ENCODE results near the gene IGF1R.

- TF ChIP-seq, protein P1, sequence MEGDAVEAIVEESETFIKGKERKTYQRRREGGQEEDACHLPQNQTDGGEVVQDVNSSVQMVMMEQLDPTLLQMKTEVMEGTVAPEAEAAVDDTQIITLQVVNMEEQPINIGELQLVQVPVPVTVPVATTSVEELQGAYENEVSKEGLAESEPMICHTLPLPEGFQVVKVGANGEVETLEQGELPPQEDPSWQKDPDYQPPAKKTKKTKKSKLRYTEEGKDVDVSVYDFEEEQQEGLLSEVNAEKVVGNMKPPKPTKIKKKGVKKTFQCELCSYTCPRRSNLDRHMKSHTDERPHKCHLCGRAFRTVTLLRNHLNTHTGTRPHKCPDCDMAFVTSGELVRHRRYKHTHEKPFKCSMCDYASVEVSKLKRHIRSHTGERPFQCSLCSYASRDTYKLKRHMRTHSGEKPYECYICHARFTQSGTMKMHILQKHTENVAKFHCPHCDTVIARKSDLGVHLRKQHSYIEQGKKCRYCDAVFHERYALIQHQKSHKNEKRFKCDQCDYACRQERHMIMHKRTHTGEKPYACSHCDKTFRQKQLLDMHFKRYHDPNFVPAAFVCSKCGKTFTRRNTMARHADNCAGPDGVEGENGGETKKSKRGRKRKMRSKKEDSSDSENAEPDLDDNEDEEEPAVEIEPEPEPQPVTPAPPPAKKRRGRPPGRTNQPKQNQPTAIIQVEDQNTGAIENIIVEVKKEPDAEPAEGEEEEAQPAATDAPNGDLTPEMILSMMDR (IDR thresholded peaks at IDR 0.05), result no peak
- no peak for TF ChIP-seq EP300 (IDR thresholded peaks at IDR 0.05)
Observed at GRCh38 chr15:98803228-98804056, 155.1 kb downstream of the IGF1R start.
